Gastroesophageal sphincter (tissue), 3 donors: Measurements from ENCODE around the gene SLC2A13.
"Not testable (repeated sequence)": the region's sequence is repeated elsewhere in the genome, so short reads cannot be mapped to it uniquely, and the experiment has no call there.

ENCODE experiments used
- EP300 ChIP-seq: sonication (generic); formaldehyde crosslinking; IDR thresholded peaks from one replicate; pipeline ENCODE4 v1.6.1; 2017; ENCODE audit warnings: antibody characterized with exemption, mild to moderate bottlenecking
- POLR2A ChIP-seq, 2 donors: fragments of 450-650 bp; IDR thresholded peaks; one replicate each; pipeline ENCODE4 v1.6.1; 2017; ENCODE audit warnings: antibody characterized with exemption in 2 of 2, mild to moderate bottlenecking in 2 of 2, moderate library complexity in 1 of 2
- TF ChIP-seq, protein P1 (sequence below), 4 experiments: fragments of 200-600 bp in 2 of 4; fragments of 450-650 bp in 2 of 4; sonication (generic) in 1 of 4; IDR thresholded peaks; one replicate each; pipeline ENCODE4 v1.5.1; 2017 to 2019; ENCODE audit warnings: antibody characterized with exemption in 4 of 4, mild to moderate bottlenecking in 2 of 4, moderate library complexity in 2 of 4

DNA sequence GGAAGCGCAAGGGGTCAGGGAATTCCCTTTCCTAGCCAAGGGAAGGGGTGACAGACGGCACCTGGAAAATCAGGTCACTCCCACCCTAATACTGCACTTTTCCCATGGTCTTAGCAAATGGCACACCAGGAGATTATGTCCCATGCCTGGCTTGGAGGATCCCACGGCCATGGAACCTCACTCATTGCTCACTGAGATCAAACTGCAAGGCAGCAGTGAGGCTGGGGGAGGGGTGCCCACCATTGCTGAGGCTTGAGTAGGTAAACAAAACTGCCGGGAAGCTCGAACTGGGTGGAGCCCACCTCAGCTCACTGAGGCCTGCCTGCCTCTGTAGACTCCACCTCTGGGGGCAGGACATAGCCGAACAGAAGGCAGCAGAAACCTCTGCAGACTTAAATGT lies 359.7 kb downstream of the SLC2A13 start:
- not testable (repeated sequence) for TF ChIP-seq EP300; POLR2A (IDR thresholded peaks at IDR 0.05)
- TF ChIP-seq, protein P1, sequence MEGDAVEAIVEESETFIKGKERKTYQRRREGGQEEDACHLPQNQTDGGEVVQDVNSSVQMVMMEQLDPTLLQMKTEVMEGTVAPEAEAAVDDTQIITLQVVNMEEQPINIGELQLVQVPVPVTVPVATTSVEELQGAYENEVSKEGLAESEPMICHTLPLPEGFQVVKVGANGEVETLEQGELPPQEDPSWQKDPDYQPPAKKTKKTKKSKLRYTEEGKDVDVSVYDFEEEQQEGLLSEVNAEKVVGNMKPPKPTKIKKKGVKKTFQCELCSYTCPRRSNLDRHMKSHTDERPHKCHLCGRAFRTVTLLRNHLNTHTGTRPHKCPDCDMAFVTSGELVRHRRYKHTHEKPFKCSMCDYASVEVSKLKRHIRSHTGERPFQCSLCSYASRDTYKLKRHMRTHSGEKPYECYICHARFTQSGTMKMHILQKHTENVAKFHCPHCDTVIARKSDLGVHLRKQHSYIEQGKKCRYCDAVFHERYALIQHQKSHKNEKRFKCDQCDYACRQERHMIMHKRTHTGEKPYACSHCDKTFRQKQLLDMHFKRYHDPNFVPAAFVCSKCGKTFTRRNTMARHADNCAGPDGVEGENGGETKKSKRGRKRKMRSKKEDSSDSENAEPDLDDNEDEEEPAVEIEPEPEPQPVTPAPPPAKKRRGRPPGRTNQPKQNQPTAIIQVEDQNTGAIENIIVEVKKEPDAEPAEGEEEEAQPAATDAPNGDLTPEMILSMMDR (IDR thresholded peaks at IDR 0.05), result not testable (repeated sequence)
